GM23338 (cell line): Measurements from ENCODE around the gene SPATA9.

Experiments used
- CREB1 ChIP-seq: fragments of 250-450 bp; sonication (Bioruptor Pico); IDR thresholded peaks from 2 replicates; pipeline ENCODE4 v1.5.0; 2020; ENCODE audit warnings: low read depth, mild to moderate bottlenecking, moderate library complexity
- CTCF ChIP-seq, 2 experiments: fragments of 200-600 bp in 1 of 2; sonication (generic) in 1 of 2; conservative IDR thresholded peaks; 2 replicates each; pipeline versions ENCODE4 v1.5.1 to v1.6.1; 2016 to 2017; ENCODE audit warnings: antibody characterized with exemption in 2 of 2, low read depth in 2 of 2, mild to moderate bottlenecking in 2 of 2, moderate library complexity in 1 of 2
- ETS1 ChIP-seq: IDR thresholded peaks from 2 replicates; pipeline ENCODE4 v1.6.1; 2016; ENCODE audit warnings: antibody characterized with exemption
- EZH2 ChIP-seq: fragments of 200-600 bp; sonication (generic); IDR thresholded peaks from one replicate; pipeline ENCODE4 v1.8.0; 2017; ENCODE audit warnings: antibody characterized with exemption, mild to moderate bottlenecking, low read depth; ENCODE audit not compliant: unreplicated experiment
- EZH2phosphoT487 ChIP-seq: fragments of 200-600 bp; sonication (generic); IDR thresholded peaks from one replicate; pipeline ENCODE4 v1.8.1; 2018; ENCODE audit warnings: antibody characterized with exemption; ENCODE audit not compliant: unreplicated experiment
- JUNB ChIP-seq: IDR thresholded peaks from one replicate; pipeline ENCODE4 v1.6.1; 2016; ENCODE audit warnings: antibody characterized with exemption; ENCODE audit not compliant: unreplicated experiment
- NANOG ChIP-seq: IDR thresholded peaks from 2 replicates; pipeline ENCODE4 v1.6.1; 2016; ENCODE audit warnings: antibody characterized with exemption, borderline replicate concordance
- POLR2AphosphoS5 ChIP-seq: IDR thresholded peaks from 2 replicates; pipeline ENCODE4 v1.6.1; 2016; ENCODE audit warnings: antibody characterized with exemption, low read depth
- REST ChIP-seq: IDR thresholded peaks from one replicate; pipeline ENCODE4 v1.6.1; 2018; ENCODE audit warnings: antibody characterized with exemption; ENCODE audit not compliant: unreplicated experiment
- STAT1 ChIP-seq: IDR thresholded peaks from one replicate; pipeline ENCODE4 v1.6.1; 2016; ENCODE audit warnings: antibody characterized with exemption; ENCODE audit not compliant: unreplicated experiment
- ZNF331 ChIP-seq: fragments of 250-450 bp; sonication (Bioruptor Pico); IDR thresholded peaks from 2 replicates; pipeline ENCODE4 v1.5.0; 2020; ENCODE audit warnings: low read depth, mild to moderate bottlenecking, moderate library complexity
- ZNF462 ChIP-seq: fragments of 250-450 bp; sonication (Bioruptor Pico); IDR thresholded peaks from 2 replicates; pipeline ENCODE4 v1.5.0; 2020; ENCODE audit warnings: mild to moderate bottlenecking, moderate library complexity

GRCh38 chr5:95718203-95718602 lies 35.4 kb upstream of the SPATA9 start:
- TF ChIP-seq CTCF (conservative IDR thresholded peaks at IDR 0.05; ENCODE audit: low read depth in 2 of 2) (no peak), JUNB (no peak), CREB1 (CRISPR knock-in tag) (no peak), POLR2AphosphoS5 (no peak), EZH2phosphoT487 (no peak), REST (no peak), EZH2 (no peak), STAT1 (no peak), ZNF462 (CRISPR knock-in tag) (no peak), ZNF331 (CRISPR knock-in tag) (no peak), ETS1 (no peak), NANOG (no peak)
